LNCAP (cell line): ENCODE measurements around the gene PSPN.

Source experiments
- TF ChIP-seq, protein P1 (sequence below): fragments of 450-650 bp; IDR thresholded peaks from 2 replicates; pipeline ENCODE4 v1.5.1; 2017; ENCODE audit warnings: mild to moderate bottlenecking

The PSPN gene

GRCh38 chr19:6334490-6335285 is 41.0 kb downstream of the PSPN start:
- TF ChIP-seq, protein P1, sequence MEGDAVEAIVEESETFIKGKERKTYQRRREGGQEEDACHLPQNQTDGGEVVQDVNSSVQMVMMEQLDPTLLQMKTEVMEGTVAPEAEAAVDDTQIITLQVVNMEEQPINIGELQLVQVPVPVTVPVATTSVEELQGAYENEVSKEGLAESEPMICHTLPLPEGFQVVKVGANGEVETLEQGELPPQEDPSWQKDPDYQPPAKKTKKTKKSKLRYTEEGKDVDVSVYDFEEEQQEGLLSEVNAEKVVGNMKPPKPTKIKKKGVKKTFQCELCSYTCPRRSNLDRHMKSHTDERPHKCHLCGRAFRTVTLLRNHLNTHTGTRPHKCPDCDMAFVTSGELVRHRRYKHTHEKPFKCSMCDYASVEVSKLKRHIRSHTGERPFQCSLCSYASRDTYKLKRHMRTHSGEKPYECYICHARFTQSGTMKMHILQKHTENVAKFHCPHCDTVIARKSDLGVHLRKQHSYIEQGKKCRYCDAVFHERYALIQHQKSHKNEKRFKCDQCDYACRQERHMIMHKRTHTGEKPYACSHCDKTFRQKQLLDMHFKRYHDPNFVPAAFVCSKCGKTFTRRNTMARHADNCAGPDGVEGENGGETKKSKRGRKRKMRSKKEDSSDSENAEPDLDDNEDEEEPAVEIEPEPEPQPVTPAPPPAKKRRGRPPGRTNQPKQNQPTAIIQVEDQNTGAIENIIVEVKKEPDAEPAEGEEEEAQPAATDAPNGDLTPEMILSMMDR, result no peak

- TF ChIP-seq, protein P1, result no peak
These were observed 42.3 kb downstream of the PSPN start, which contains the start of gene ACER1 for GRCh38 chr19:6333439-6333838. TSS of gene ACER1 (minus strand) at chr19:6333612. CDS start at chr19:6333551, 61 bp downstream.

DNA sequence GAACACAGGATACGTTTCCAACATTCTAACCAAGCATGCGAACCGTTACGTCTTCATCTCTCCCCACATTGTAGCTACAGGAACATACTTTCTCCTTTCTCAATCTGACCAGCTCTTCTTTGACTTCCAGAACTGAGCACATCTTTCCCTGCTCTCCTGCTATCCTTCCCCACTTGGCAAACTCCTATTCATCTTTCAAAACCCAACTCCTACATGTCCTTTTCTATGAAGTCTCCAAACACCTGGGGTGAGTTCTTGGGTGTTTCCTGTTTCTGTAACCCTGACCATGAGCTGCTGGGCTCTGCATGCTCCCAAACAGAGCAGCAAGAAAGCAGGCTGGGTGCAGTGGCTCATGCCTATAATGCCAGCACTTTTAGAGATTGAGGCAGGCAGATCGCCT is 48.9 kb downstream of the PSPN start:
- TF ChIP-seq, protein P1, result no peak

DNA sequence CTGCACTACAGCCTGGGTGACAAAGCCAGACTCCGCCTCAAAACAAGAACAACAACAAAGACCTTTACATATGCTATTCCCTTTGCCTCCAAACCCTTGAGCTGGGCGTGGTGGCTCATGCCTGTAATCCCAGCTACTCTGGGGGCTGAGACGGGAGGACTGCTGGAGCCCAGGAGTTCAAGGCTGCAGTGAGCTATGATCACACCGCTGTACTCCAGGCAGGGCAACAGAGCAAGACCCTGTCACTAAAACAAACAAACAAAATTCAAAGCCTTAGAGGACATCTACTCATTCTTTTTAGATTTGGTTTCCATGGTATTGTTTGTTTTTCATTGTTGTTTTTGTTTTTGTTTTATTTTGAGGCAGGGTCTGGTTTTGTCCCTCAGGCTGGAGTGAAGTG is 50.1 kb downstream of the PSPN start:
- TF ChIP-seq, protein P1, result no peak
